Suprapubic skin (tissue), 3 donors: ENCODE results near the gene CYP4B1.

Source experiments
- CTCF ChIP-seq, 2 donors: fragments of 200-600 bp in 1 of 2; fragments of 450-650 bp in 1 of 2; sonication (generic) in 1 of 2; IDR thresholded peaks; one replicate each; pipeline ENCODE4 v1.5.1; 2016 to 2019; ENCODE audit warnings: antibody characterized with exemption in 2 of 2, mild to moderate bottlenecking in 1 of 2, moderate library complexity in 1 of 2
- POLR2A ChIP-seq, 2 donors: fragments of 450-650 bp; IDR thresholded peaks; one replicate each; pipeline ENCODE4 v1.6.1; 2017; ENCODE audit warnings: antibody characterized with exemption in 2 of 2, mild to moderate bottlenecking in 2 of 2, moderate library complexity in 2 of 2

- TF ChIP-seq CTCF (IDR thresholded peaks at IDR 0.05), result no peak
- TF ChIP-seq POLR2A (IDR thresholded peaks at IDR 0.05), result no peak
Measured at GRCh38 chr1:46797696-46798470, 963 bp upstream of the CYP4B1 start.
